HEK293T (cell line): ENCODE measurements around the gene GCDH.

ENCODE experiments used
- BHLHE40 ChIP-seq: fragments of 450-650 bp; IDR thresholded peaks from 2 replicates; pipeline ENCODE4 v1.6.1; 2016; ENCODE audit warnings: mild to moderate bottlenecking, moderate library complexity, borderline replicate concordance
- TARDBP ChIP-seq: fragments of 450-650 bp; IDR thresholded peaks from 2 replicates; pipeline ENCODE4 v1.6.1; 2016

- TF ChIP-seq BHLHE40 (no peak), TARDBP (no peak)
Observed at GRCh38 chr19:12937093-12937926, 46.4 kb downstream of the GCDH start.
